Left lung (tissue), 10 donors: Measurements from ENCODE around the gene HIVEP3. TPM values are rescaled to one million over a fixed set of nuclear protein-coding genes. Genes with fewer than 3 reads are reported as not detected.

Experiments
- ATAC-seq: fragments of 200-7000 bp; cut with Tn5 transposase; one replicate; pipeline ENCODE4 v1.9.1; 2020; ENCODE audit warnings: moderate library complexity
- DNase-seq, 4 donors: peaks; one replicate each; pipeline ENCODE4 v3.0.0-alpha.2; 2013 to 2020
- H3K27ac ChIP-seq, 2 donors: fragments of 200-600 bp; sonication (generic) in 1 of 2; one replicate each; pipeline versions ENCODE4 v1.5.0 to v1.8.0; 2020 to 2021
- H3K27me3 ChIP-seq, 2 donors: fragments of 200-600 bp; sonication (generic) in 1 of 2; one replicate each; pipeline versions ENCODE4 v1.5.0 to v1.8.0; 2020 to 2021
- H3K36me3 ChIP-seq, 2 donors: fragments of 200-600 bp; sonication (generic) in 1 of 2; one replicate each; pipeline versions ENCODE4 v1.5.0 to v1.8.0; 2020 to 2021
- H3K4me1 ChIP-seq, 2 donors: fragments of 200-600 bp; one replicate each; pipeline ENCODE4 v1.8.0; 2021
- H3K4me3 ChIP-seq, 2 donors: fragments of 200-600 bp; sonication (generic) in 1 of 2; one replicate each; pipeline versions ENCODE4 v1.5.0 to v1.8.0; 2020 to 2021; ENCODE audit warnings: mild to moderate bottlenecking in 1 of 2
- H3K9me3 ChIP-seq, 2 donors: fragments of 200-600 bp; sonication (generic) in 1 of 2; one replicate each; pipeline versions ENCODE4 v1.5.0 to v1.8.0; 2020 to 2021
- CTCF ChIP-seq, 2 donors: fragments of 200-600 bp; sonication (generic) in 1 of 2; IDR thresholded peaks; one replicate each; pipeline versions ENCODE4 v1.5.0 to v1.8.0; 2021; ENCODE audit warnings: antibody characterized with exemption in 2 of 2
- intact Hi-C, 2 donors: fragments of 100-400 bp; cut with DNase I; formaldehyde crosslinking; loops; one replicate each; pipeline versions ENCODE4 v1.11.2 to v1.14.2; 2022
- polyA plus RNA-seq, 6 donors: library from polyadenylated mRNA; unstranded; fragments of 120-200 nt; gene quantifications; one replicate each; pipeline ENCODE4 v1.2.1, GENCODE V29; 2013; ENCODE audit not compliant: insufficient read length in 6 of 6
- total RNA-seq, 2 donors: library from RNA; stranded (reverse); fragmentation: NEBNext Ultra II Directional; extraction: Animal tissue kit (Norgen Biotek cat#: 25700); gene quantifications; one replicate each; pipeline ENCODE4 v1.2.1, GENCODE V29; 2021
- donor health status: DM: no; HTN: yes; CAD: no.
- donor health status: DM: no; HTN: no; CAD: no.

HIVEP3 gene
- total and polyA plus RNA-seq, 8 donors = 6.0 to 15.6 (median 7.4) TPM

GRCh38 chr1:41775956-41776585 is 142.7 kb downstream of the HIVEP3 start:
- H3K27ac ChIP-seq = no peak overlapping the region
- H3K36me3 ChIP-seq = no peaks in the 10 kb centered on the region
- H3K4me3 ChIP-seq = no peak overlapping the region
- peaks cover 3 to 30% of the 10 kb centered on the region in 2 donors for H3K4me1 ChIP-seq
- H3K27me3 ChIP-seq = no peaks in the 10 kb centered on the region
- ATAC-seq = no peak
- no peak for TF ChIP-seq CTCF (IDR thresholded peaks at IDR 0.05)
- DNase-seq = no peak
- intact Hi-C loops = no loop called here
- no peaks in the 10 kb centered on the region for H3K9me3 ChIP-seq

DNA sequence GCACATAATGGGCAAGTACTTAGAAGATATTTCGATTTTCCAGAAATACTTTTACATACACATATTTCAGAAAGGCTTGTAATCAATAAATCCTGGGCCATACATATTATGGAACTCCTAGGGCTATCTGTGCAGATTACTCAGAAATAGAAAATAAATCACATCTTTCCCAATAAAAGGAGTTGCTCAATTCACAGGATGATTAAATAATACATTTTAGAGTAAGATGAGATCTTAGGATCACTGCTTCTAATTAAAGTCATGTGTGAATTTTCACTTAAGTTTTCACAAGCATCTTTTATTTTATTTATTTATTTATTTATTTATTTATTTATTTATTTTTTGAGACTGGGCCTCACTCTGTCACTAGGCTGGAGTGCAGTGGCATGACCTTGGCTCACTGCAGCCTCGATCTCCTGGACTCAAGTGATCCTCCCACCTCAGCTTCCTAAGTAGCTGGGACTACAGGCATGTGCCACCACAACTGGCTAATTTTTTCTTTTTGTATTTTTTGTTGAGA is 144.2 kb downstream of the HIVEP3 start:
- Histone ChIP-seq H3K27me3 (no peaks in the 10 kb centered on the region), H3K36me3 (no peaks in the 10 kb centered on the region), H3K27ac (no peak overlapping the region), H3K9me3 (no peaks in the 10 kb centered on the region), H3K4me1 (peaks cover 3 to 38% of the 10 kb centered on the region in 2 donors), H3K4me3 (no peak overlapping the region)
- intact Hi-C loops = no loop called here
- DNase-seq = no peak
- TF ChIP-seq CTCF (IDR thresholded peaks at IDR 0.05) = no peak
- no peak for ATAC-seq

- H3K4me3 ChIP-seq = no peak overlapping the region
- H3K4me1 ChIP-seq = peaks cover 3 to 44% of the 10 kb centered on the region in 2 donors
- no peak overlapping the region for H3K27ac ChIP-seq
- TF ChIP-seq CTCF (IDR thresholded peaks at IDR 0.05) = no peak
- H3K36me3 ChIP-seq = no peaks in the 10 kb centered on the region
- H3K27me3 ChIP-seq = no peaks in the 10 kb centered on the region
- DNase-seq (no peak), ATAC-seq (no peak)
- no peaks in the 10 kb centered on the region for H3K9me3 ChIP-seq
- intact Hi-C loops = no loop called here
Measured at GRCh38 chr1:41773842-41774241, 144.9 kb downstream of the HIVEP3 start.

GRCh38 chr1:41773144-41773591 is 145.6 kb downstream of the HIVEP3 start:
- ATAC-seq = peak; percentile 85
- no peak overlapping the region for H3K4me3 ChIP-seq
- H3K9me3 ChIP-seq = no peaks in the 10 kb centered on the region
- H3K36me3 ChIP-seq = no peaks in the 10 kb centered on the region
- no peak for DNase-seq
- no peak for TF ChIP-seq CTCF (IDR thresholded peaks at IDR 0.05)
- H3K4me1 ChIP-seq = peaks cover 3 to 51% of the 10 kb centered on the region in 2 donors
- no peak overlapping the region for H3K27ac ChIP-seq
- no peaks in the 10 kb centered on the region for H3K27me3 ChIP-seq
- intact Hi-C loops = no loop called here

DNA sequence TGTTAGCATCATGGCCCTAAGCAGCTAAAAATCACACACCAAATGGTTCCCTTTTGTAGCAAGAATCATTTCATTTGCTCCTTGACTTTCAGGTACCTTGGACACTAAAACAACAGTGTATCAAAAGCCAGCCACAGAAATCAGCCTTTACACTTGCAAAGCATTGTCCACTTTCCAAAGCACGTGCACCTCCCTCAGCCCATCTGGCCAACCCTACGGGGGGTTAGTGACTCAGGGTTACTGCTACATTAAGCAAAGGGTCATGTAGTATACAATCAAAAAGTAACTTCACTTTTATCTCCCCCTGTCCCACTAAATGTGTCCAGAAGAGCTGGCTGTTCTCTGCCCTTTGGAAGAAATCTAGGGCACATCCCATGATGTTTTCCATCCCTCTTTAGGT is 149.7 kb downstream of the HIVEP3 start:
- Histone ChIP-seq H3K4me3 (no peak overlapping the region), H3K27me3 (no peaks in the 10 kb centered on the region), H3K9me3 (no peaks in the 10 kb centered on the region), H3K36me3 (no peaks in the 10 kb centered on the region), H3K27ac (peak overlapping the region in 1 of 2 donors; percentile 85), H3K4me1 (peaks cover 12 to 82% of the 10 kb centered on the region in 2 donors)
- no peak for TF ChIP-seq CTCF (IDR thresholded peaks at IDR 0.05)
- no peak for DNase-seq
- ATAC-seq = no peak
- intact Hi-C loops = no loop called here
